Sigmoid colon (tissue), 7 donors: Measurements from ENCODE around the gene P3R3URF. TPM values are rescaled to one million over a fixed set of nuclear protein-coding genes. Genes with fewer than 3 reads are reported as not detected.

ENCODE experiments used
- DNase-seq: peaks from one replicate; pipeline ENCODE4 v3.0.0-alpha.2; 2019
- H3K27ac ChIP-seq, 4 donors: fragments of 200-600 bp; sonication (generic); one replicate each; pipeline ENCODE4 v1.5.1; 2016 to 2019; ENCODE audit warnings: mild to moderate bottlenecking in 1 of 4
- H3K27me3 ChIP-seq, 3 donors: fragments of 200-600 bp; sonication (generic); one replicate each; pipeline ENCODE4 v1.5.1; 2019; ENCODE audit warnings: mild to moderate bottlenecking in 1 of 3
- H3K36me3 ChIP-seq, 4 donors: fragments of 200-600 bp; sonication (generic); one replicate each; pipeline ENCODE4 v1.5.1; 2016 to 2019
- H3K4me1 ChIP-seq, 4 donors: fragments of 200-600 bp; sonication (generic); one replicate each; pipeline ENCODE4 v1.5.1; 2017 to 2019
- H3K4me3 ChIP-seq, 4 donors: fragments of 200-600 bp; sonication (generic); one replicate each; pipeline ENCODE4 v1.5.1; 2017 to 2019; ENCODE audit warnings: mild to moderate bottlenecking in 2 of 4, moderate library complexity in 1 of 4
- H3K9me3 ChIP-seq, 4 donors: fragments of 200-600 bp in 3 of 4; sonication (generic) in 3 of 4; one replicate each; pipeline versions ENCODE4 v1.5.1 to v1.6.1; 2013 to 2019
- CTCF ChIP-seq, 4 experiments: fragments of 450-650 bp in 3 of 4; fragments of 200-600 bp in 1 of 4; IDR thresholded peaks; one replicate each; pipeline ENCODE4 v1.5.1; 2016 to 2019; ENCODE audit warnings: antibody characterized with exemption in 4 of 4, mild to moderate bottlenecking in 3 of 4, moderate library complexity in 2 of 4
- EP300 ChIP-seq, 4 donors: sonication (generic); formaldehyde crosslinking; IDR thresholded peaks; one replicate each; pipeline ENCODE4 v1.6.1; 2017; ENCODE audit warnings: antibody characterized with exemption in 4 of 4
- POLR2A ChIP-seq, 2 donors: fragments of 450-650 bp; IDR thresholded peaks; one replicate each; pipeline ENCODE4 v1.6.1; 2016; ENCODE audit warnings: antibody characterized with exemption in 2 of 2, mild to moderate bottlenecking in 2 of 2, moderate library complexity in 2 of 2
- POLR2AphosphoS5 ChIP-seq, 4 donors: sonication (generic); formaldehyde crosslinking; IDR thresholded peaks; one replicate each; pipeline ENCODE4 v1.6.1; 2017; ENCODE audit warnings: antibody characterized with exemption in 4 of 4
- WGBS, 2 donors: extraction: QIAGEN DNeasy Blood & Tissue Kit; methylation state at CpG; one replicate each; pipeline ENCODE4 v1.1.7; 2013; 5-methylcytosine and 5-hydroxymethylcytosine counted together
- intact Hi-C: fragments of 100-400 bp; cut with DNase I; formaldehyde crosslinking; loops from one replicate; pipeline ENCODE4 v1.15.1; 2023
- polyA plus RNA-seq, 3 donors: library from polyadenylated mRNA; stranded (reverse); fragments of 200-250 nt; gene quantifications; one replicate each; pipeline ENCODE4 v1.2.3, GENCODE V29; 2013
- total RNA-seq, 4 donors: library from RNA; depleted of rRNA; stranded (reverse); fragments of >200 nt; gene quantifications; one replicate each; pipeline ENCODE4 v1.1.0, GENCODE V29; 2016
- donor health status: healthy with polysubstance abuse.
- donor health status: Bipolar disorder and iron deficiency.
- donor health status: healthy.

Gene P3R3URF
- total and polyA plus RNA-seq, 7 donors = not detected

- Histone ChIP-seq H3K27me3 (no peaks in the 10 kb centered on the region), H3K27ac (peak overlapping the region; percentile 80 to 90 (median 85)), H3K36me3 (no peaks in the 10 kb centered on the region), H3K4me1 (peaks cover 0 to 35% (median 27%) of the 10 kb centered on the region in 4 donors), H3K4me3 (peak overlapping the region; percentile 66 to 87 (median 73)), H3K9me3 (no peaks in the 10 kb centered on the region)
- 53 to 78% methylated on average over 14 of the region's 14 CpGs for WGBS, 2 donors
- intact Hi-C loops = loop anchor here (2.0 kb wide), 1 partner anchor 43 kb away; the partner anchor contains the start of gene RAD54L
- TF ChIP-seq POLR2A (IDR thresholded peaks at IDR 0.05) (no peak), CTCF (IDR thresholded peaks at IDR 0.05) (no peak), EP300 (IDR thresholded peaks at IDR 0.05) (no peak), POLR2AphosphoS5 (IDR thresholded peaks at IDR 0.05) (no peak)
- DNase-seq = no peak
Measured at GRCh38 chr1:46203738-46204405, 27.6 kb upstream of the P3R3URF start.

GRCh38 chr1:46199233-46199749 lies 23.0 kb upstream of the P3R3URF start:
- peaks cover 0 to 26% (median 5%) of the 10 kb centered on the region in 4 donors for H3K36me3 ChIP-seq
- no peaks in the 10 kb centered on the region for H3K27me3 ChIP-seq
- H3K4me3 ChIP-seq = peak overlapping the region in 3 of 4 donors; percentile 79 to 93 (median 85)
- 73 to 95% methylated on average over 3 of the region's 3 CpGs for WGBS, 2 donors
- no peak for DNase-seq
- peaks cover 0 to 36% (median 33%) of the 10 kb centered on the region in 4 donors for H3K4me1 ChIP-seq
- no peak for TF ChIP-seq CTCF (IDR thresholded peaks at IDR 0.05)
- peak overlapping the region in 3 of 4 donors; percentile 83 to 87 (median 84) for H3K27ac ChIP-seq
- H3K9me3 ChIP-seq = no peaks in the 10 kb centered on the region
- intact Hi-C loops = no loop called here

GRCh38 chr1:46197964-46198811 lies 21.9 kb upstream of the P3R3URF start, which contains the start of gene POMGNT1:
Gene POMGNT1 (minus strand): TSS chr1:46198434. CDS start chr1:46197821, 613 bp downstream.
- intact Hi-C loops = no loop called here
- DNase-seq = peak; percentile 75
- TF ChIP-seq POLR2AphosphoS5 (IDR thresholded peaks at IDR 0.05) (peak in 2 of 4 donors; percentile 83 to 85), POLR2A (IDR thresholded peaks at IDR 0.05) (peak in 1 of 2 donors; percentile 20), EP300 (IDR thresholded peaks at IDR 0.05) (no peak), CTCF (IDR thresholded peaks at IDR 0.05) (no peak)
- Histone ChIP-seq H3K27ac (peak within 1 kb of the TSS; percentile 65 to 87 (median 84)), H3K36me3 (peaks cover 2 to 37% (median 7%) of the 10 kb centered on the region in 4 donors), H3K4me3 (peak within 1 kb of the TSS; percentile 64 to 93 (median 82)), H3K9me3 (no peaks in the 10 kb centered on the region), H3K4me1 (peaks cover 0 to 31% (median 27%) of the 10 kb centered on the region in 4 donors), H3K27me3 (no peaks in the 10 kb centered on the region)
- 1% methylated on average over 67 of the region's 67 CpGs for WGBS, 2 donors

- DNase-seq = no peak
- Histone ChIP-seq H3K27ac (peak overlapping the region; percentile 65 to 87 (median 84)), H3K4me1 (peaks cover 0 to 26% (median 25%) of the 10 kb centered on the region in 4 donors), H3K27me3 (no peaks in the 10 kb centered on the region), H3K36me3 (peaks cover 8 to 43% (median 13%) of the 10 kb centered on the region in 4 donors), H3K9me3 (no peaks in the 10 kb centered on the region), H3K4me3 (peak overlapping the region; percentile 64 to 93 (median 82))
- 59 to 72% methylated on average over 9 of the region's 9 CpGs for WGBS, 2 donors
- intact Hi-C loops = no loop called here
- TF ChIP-seq CTCF (IDR thresholded peaks at IDR 0.05) (no peak), POLR2AphosphoS5 (IDR thresholded peaks at IDR 0.05) (no peak), EP300 (IDR thresholded peaks at IDR 0.05) (no peak), POLR2A (IDR thresholded peaks at IDR 0.05) (no peak)
Measured at GRCh38 chr1:46197560-46197963, 21.3 kb upstream of the P3R3URF start.
